Skin epidermis (tissue), 12 donors: ENCODE results near the gene NEK2.
"Not testable (repeated sequence)": the region's sequence is repeated elsewhere in the genome, so short reads cannot be mapped to it uniquely, and the experiment has no call there.

ENCODE experiments used
- H3K27ac ChIP-seq, 21 experiments: fragments of 200-600 bp; sonication (generic) in 11 of 21; one replicate each; pipeline ENCODE4 v1.5.0; 2020; ENCODE audit warnings: mild to moderate bottlenecking in 3 of 21, inconsistent platforms in 2 of 21, moderate library complexity in 2 of 21
- H3K4me3 ChIP-seq, 7 experiments: fragments of 200-600 bp; sonication (generic) in 2 of 7; one replicate each; pipeline ENCODE4 v1.5.0; 2020; ENCODE audit warnings: inconsistent platforms in 2 of 7, mild to moderate bottlenecking in 2 of 7, moderate library complexity in 1 of 7

The NEK2 gene

GRCh38 chr1:211636575-211637029 lies 38.8 kb downstream of the NEK2 start:
- not testable (repeated sequence) for H3K27ac ChIP-seq, H3K4me3 ChIP-seq

- no peak overlapping the region for H3K27ac ChIP-seq
- no peak overlapping the region for H3K4me3 ChIP-seq
Measured at GRCh38 chr1:211635597-211636205, 39.7 kb downstream of the NEK2 start.

GRCh38 chr1:211634931-211635330 lies 40.5 kb downstream of the NEK2 start:
- Histone ChIP-seq H3K27ac (no peak overlapping the region), H3K4me3 (no peak overlapping the region)

GRCh38 chr1:211634461-211634860 lies 41.0 kb downstream of the NEK2 start:
- no peak overlapping the region for H3K27ac ChIP-seq
- no peak overlapping the region for H3K4me3 ChIP-seq

GRCh38 chr1:211633524-211633846 lies 41.9 kb downstream of the NEK2 start:
- Histone ChIP-seq H3K27ac (peak overlapping the region in 6 of 21 experiments; percentile 19 to 69 (median 54)), H3K4me3 (no peak overlapping the region)

- H3K27ac ChIP-seq = peak overlapping the region in 12 of 21 experiments; percentile 22 to 69 (median 52)
- no peak overlapping the region for H3K4me3 ChIP-seq
Measured at GRCh38 chr1:211632808-211633523, 42.5 kb downstream of the NEK2 start.

- peak overlapping the region in 11 of 21 experiments; percentile 5 to 69 (median 52) for H3K27ac ChIP-seq
- no peak overlapping the region for H3K4me3 ChIP-seq
Measured at GRCh38 chr1:211632117-211632807, 43.2 kb downstream of the NEK2 start.

GRCh38 chr1:211631168-211631567 lies 44.3 kb downstream of the NEK2 start:
- Histone ChIP-seq H3K4me3 (no peak overlapping the region), H3K27ac (peak overlapping the region in 1 of 21 experiments; percentile 12)

GRCh38 chr1:211630236-211631081 lies 45.0 kb downstream of the NEK2 start:
- Histone ChIP-seq H3K27ac (no peak overlapping the region), H3K4me3 (no peak overlapping the region)

GRCh38 chr1:211628417-211628816 lies 47.0 kb downstream of the NEK2 start:
- Histone ChIP-seq H3K27ac (no peak overlapping the region), H3K4me3 (no peak overlapping the region)

- Histone ChIP-seq H3K4me3 (no peak overlapping the region), H3K27ac (no peak overlapping the region)
Measured at GRCh38 chr1:211627259-211627658, 48.2 kb downstream of the NEK2 start.

GRCh38 chr1:211625866-211626265 lies 49.6 kb downstream of the NEK2 start:
- not testable (repeated sequence) for H3K4me3 ChIP-seq, H3K27ac ChIP-seq

- H3K4me3 ChIP-seq = no peak overlapping the region
- no peak overlapping the region for H3K27ac ChIP-seq
Measured at GRCh38 chr1:211625040-211625439, 50.4 kb downstream of the NEK2 start.

GRCh38 chr1:211623515-211623914 lies 51.9 kb downstream of the NEK2 start:
- no peak overlapping the region for H3K27ac ChIP-seq

GRCh38 chr1:211621447-211622198 lies 53.8 kb downstream of the NEK2 start:
- H3K4me3 ChIP-seq = no peak overlapping the region
- H3K27ac ChIP-seq = peak overlapping the region in 1 of 21 experiments; percentile 17

More at GRCh38 chr1:211623515-211623914, 51.9 kb downstream of the NEK2 start:
- no peak overlapping the region for H3K4me3 ChIP-seq

- Histone ChIP-seq H3K4me3 (no peak overlapping the region), H3K27ac (no peak overlapping the region)
Measured at GRCh38 chr1:211620097-211620496, 55.3 kb downstream of the NEK2 start.

- Histone ChIP-seq H3K4me3 (no peak overlapping the region), H3K27ac (no peak overlapping the region)
Measured at GRCh38 chr1:211619033-211619996, 56.1 kb downstream of the NEK2 start.

GRCh38 chr1:211616965-211617297 lies 58.5 kb downstream of the NEK2 start:
- no peak overlapping the region for H3K4me3 ChIP-seq
- H3K27ac ChIP-seq = peak overlapping the region in 3 of 21 experiments; percentile 1 to 57 (median 21)
